H7 (cell line): ENCODE measurements around the gene PLEKHA4. TPM values are rescaled to one million over a fixed set of nuclear protein-coding genes. Genes with fewer than 3 reads are reported as not detected.
"Not testable (repeated sequence)": the region's sequence is repeated elsewhere in the genome, so short reads cannot be mapped to it uniquely, and the experiment has no call there.

Source experiments
- DNase-seq: peaks from one replicate; pipeline ENCODE4 v3.0.0; 2012
- H3K27me3 ChIP-seq: 2 replicates; pipeline ENCODE4 v1.6.0; 2011; ENCODE audit warnings: mild to moderate bottlenecking, low read length; ENCODE audit not compliant: control insufficient read depth, insufficient read depth
- H3K36me3 ChIP-seq: replicated peaks from 2 replicates; pipeline ENCODE4 v1.5.1; 2011; ENCODE audit warnings: low read length; ENCODE audit not compliant: control insufficient read depth, insufficient read depth
- H3K4me3 ChIP-seq: 2 replicates; pipeline ENCODE4 v1.5.1; 2011; ENCODE audit warnings: low read depth, mild to moderate bottlenecking, control low read depth, low read length, moderate library complexity; ENCODE audit not compliant: insufficient read depth
- total RNA-seq: library from RNA; depleted of rRNA; stranded (reverse); fragments of >200 nt; shearing (Covaris generic); gene quantifications from 2 replicates; pipeline ENCODE4 v1.2.3, GENCODE V29; 2014

The PLEKHA4 gene
- total RNA-seq, 1 experiment from 2014 or later: 25.6 TPM

- Histone ChIP-seq H3K27me3 (no peaks in the 10 kb centered on the region), H3K4me3 (no peak overlapping the region), H3K36me3 (no peaks in the 10 kb centered on the region)
- no peak for DNase-seq
Observed at GRCh38 chr19:48861313-48861712, 7.1 kb downstream of the PLEKHA4 start.

GRCh38 chr19:48859711-48860572 lies 8.5 kb downstream of the PLEKHA4 start:
- no peaks in the 10 kb centered on the region for H3K36me3 ChIP-seq
- no peaks in the 10 kb centered on the region for H3K27me3 ChIP-seq
- DNase-seq: peak; percentile 97
- peak overlapping the region; percentile 49; the same call in 1 of the 2 replicates for H3K4me3 ChIP-seq

GRCh38 chr19:48858984-48859710 lies 9.3 kb downstream of the PLEKHA4 start:
- H3K27me3 ChIP-seq: no peaks in the 10 kb centered on the region
- H3K36me3 ChIP-seq: no peaks in the 10 kb centered on the region
- peak overlapping the region; percentile 49 for H3K4me3 ChIP-seq
- DNase-seq: peak; percentile 89

GRCh38 chr19:48856921-48857320 lies 11.5 kb downstream of the PLEKHA4 start:
- no peaks in the 10 kb centered on the region for H3K27me3 ChIP-seq
- no peaks in the 10 kb centered on the region; the same call in 1 of the 2 replicates for H3K36me3 ChIP-seq
- H3K4me3 ChIP-seq: no peak overlapping the region
- DNase-seq: no peak

GRCh38 chr19:48854103-48854502 lies 14.3 kb downstream of the PLEKHA4 start:
- Histone ChIP-seq H3K27me3 (no peaks in the 10 kb centered on the region), H3K36me3 (no peaks in the 10 kb centered on the region; the same call in 1 of the 2 replicates), H3K4me3 (no peak overlapping the region)
- no peak for DNase-seq

- Histone ChIP-seq H3K36me3 (no peaks in the 10 kb centered on the region; the same call in 1 of the 2 replicates), H3K27me3 (no peaks in the 10 kb centered on the region), H3K4me3 (no peak overlapping the region)
- peak; percentile 12 for DNase-seq
Observed at GRCh38 chr19:48853483-48853882, 14.9 kb downstream of the PLEKHA4 start.

GRCh38 chr19:48852292-48852691 lies 16.1 kb downstream of the PLEKHA4 start:
- H3K4me3 ChIP-seq: no peak overlapping the region
- no peaks in the 10 kb centered on the region for H3K27me3 ChIP-seq
- H3K36me3 ChIP-seq: no peaks in the 10 kb centered on the region; the same call in 1 of the 2 replicates
- peak; percentile 21 for DNase-seq

GRCh38 chr19:48846659-48847058 lies 21.8 kb downstream of the PLEKHA4 start:
- H3K36me3 ChIP-seq, DNase-seq, H3K27me3 ChIP-seq, H3K4me3 ChIP-seq: not testable (repeated sequence)

- H3K36me3 ChIP-seq: no peaks in the 10 kb centered on the region; the same call in 1 of the 2 replicates
- H3K27me3 ChIP-seq: no peaks in the 10 kb centered on the region
- no peak for DNase-seq
- H3K4me3 ChIP-seq: no peak overlapping the region
Observed at GRCh38 chr19:48845384-48845783, 23.0 kb downstream of the PLEKHA4 start.

- Histone ChIP-seq H3K4me3 (no peak overlapping the region), H3K27me3 (no peaks in the 10 kb centered on the region), H3K36me3 (no peaks in the 10 kb centered on the region; the same call in 1 of the 2 replicates)
- DNase-seq: peak; percentile 76
Observed at GRCh38 chr19:48844472-48844871, 23.9 kb downstream of the PLEKHA4 start.

GRCh38 chr19:48842789-48843162 lies 25.6 kb downstream of the PLEKHA4 start:
- Histone ChIP-seq H3K4me3 (no peak overlapping the region), H3K36me3 (no peaks in the 10 kb centered on the region; the same call in 1 of the 2 replicates), H3K27me3 (no peaks in the 10 kb centered on the region)
- DNase-seq: peak; percentile 87

GRCh38 chr19:48841571-48841970 lies 26.8 kb downstream of the PLEKHA4 start:
- Histone ChIP-seq H3K4me3 (no peak overlapping the region), H3K36me3 (no peaks in the 10 kb centered on the region; the same call in 1 of the 2 replicates), H3K27me3 (no peaks in the 10 kb centered on the region)
- no peak for DNase-seq

GRCh38 chr19:48841047-48841446 lies 27.4 kb downstream of the PLEKHA4 start:
- Histone ChIP-seq H3K4me3 (no peak overlapping the region), H3K27me3 (no peaks in the 10 kb centered on the region), H3K36me3 (no peaks in the 10 kb centered on the region; the same call in 1 of the 2 replicates)
- no peak for DNase-seq

- no peaks in the 10 kb centered on the region for H3K36me3 ChIP-seq
- peak overlapping the region; percentile 65 for H3K4me3 ChIP-seq
- no peaks in the 10 kb centered on the region for H3K27me3 ChIP-seq
- peak; percentile 67 for DNase-seq
Observed at GRCh38 chr19:48837687-48838086, 30.7 kb downstream of the PLEKHA4 start.

GRCh38 chr19:48837051-48837524 lies 31.3 kb downstream of the PLEKHA4 start:
- H3K4me3 ChIP-seq: peak overlapping the region; percentile 65
- no peaks in the 10 kb centered on the region for H3K36me3 ChIP-seq
- DNase-seq: peak; percentile 98
- H3K27me3 ChIP-seq: no peaks in the 10 kb centered on the region
